HG03469 (cell line): Measurements from ENCODE around the gene NAXD.
"Not testable (repeated sequence)": the region's sequence is repeated elsewhere in the genome, so short reads cannot be mapped to it uniquely, and the experiment has no call there.

Source experiments
- ATAC-seq: cut with Tn5 transposase; IDR thresholded peaks from one replicate; pipeline ENCODE4 v1.9.1; 2021; ENCODE audit warnings: mild to moderate bottlenecking, moderate library complexity, moderate number of reproducible peaks; ENCODE audit not compliant: unreplicated experiment

The NAXD gene

DNA sequence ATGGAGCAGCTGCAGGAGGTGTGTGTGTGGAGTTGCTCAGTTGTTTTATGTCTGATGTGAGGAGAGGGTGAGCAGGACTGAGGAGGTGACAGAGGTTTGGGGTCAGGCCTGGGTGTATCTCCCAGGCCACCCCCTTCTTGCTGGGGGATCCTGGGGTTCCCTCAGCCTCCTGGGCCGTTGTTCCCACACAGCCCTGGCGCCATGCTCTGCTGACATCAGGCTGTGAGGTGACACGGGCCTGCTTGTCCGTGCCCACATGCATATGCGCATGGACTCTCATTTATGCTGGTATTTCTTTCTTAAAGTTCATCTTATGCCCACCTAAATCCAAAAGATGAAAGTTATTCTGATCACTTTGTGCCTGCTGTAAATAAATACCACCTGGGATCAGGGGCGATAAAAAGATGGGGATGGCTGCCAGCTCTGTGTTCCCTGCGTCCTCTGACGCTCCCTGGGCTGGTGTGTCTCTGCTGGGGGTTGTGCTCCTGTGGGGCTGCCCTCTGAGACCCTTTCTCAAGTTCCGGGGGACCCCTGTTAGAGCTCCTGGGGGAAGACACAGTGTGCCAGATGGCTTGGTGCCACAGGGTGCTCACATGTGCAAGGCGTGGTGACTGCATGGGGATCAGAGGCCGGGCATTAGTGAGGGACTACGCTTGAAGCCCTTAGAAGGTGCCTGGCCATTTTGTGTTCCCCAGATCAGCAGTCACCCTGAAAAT is 12.6 kb downstream of the NAXD start:
- ATAC-seq = no peak

DNA sequence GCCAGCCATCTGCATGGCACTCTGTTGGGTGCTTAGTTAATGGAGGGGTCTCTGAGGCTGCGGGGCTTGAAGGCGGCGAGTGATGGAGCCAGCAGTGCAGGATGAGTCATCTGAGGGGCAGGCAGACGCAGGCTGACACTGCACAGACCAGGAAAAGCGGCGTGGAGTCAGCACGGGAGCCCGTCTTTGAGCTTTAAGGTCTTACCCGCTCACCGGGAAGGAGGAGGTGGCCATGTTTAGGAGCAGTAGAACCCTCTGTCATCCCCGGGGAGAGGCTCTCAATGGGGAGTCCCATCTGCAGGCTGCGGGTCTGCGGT is 13.1 kb downstream of the NAXD start:
- ATAC-seq = no peak

DNA sequence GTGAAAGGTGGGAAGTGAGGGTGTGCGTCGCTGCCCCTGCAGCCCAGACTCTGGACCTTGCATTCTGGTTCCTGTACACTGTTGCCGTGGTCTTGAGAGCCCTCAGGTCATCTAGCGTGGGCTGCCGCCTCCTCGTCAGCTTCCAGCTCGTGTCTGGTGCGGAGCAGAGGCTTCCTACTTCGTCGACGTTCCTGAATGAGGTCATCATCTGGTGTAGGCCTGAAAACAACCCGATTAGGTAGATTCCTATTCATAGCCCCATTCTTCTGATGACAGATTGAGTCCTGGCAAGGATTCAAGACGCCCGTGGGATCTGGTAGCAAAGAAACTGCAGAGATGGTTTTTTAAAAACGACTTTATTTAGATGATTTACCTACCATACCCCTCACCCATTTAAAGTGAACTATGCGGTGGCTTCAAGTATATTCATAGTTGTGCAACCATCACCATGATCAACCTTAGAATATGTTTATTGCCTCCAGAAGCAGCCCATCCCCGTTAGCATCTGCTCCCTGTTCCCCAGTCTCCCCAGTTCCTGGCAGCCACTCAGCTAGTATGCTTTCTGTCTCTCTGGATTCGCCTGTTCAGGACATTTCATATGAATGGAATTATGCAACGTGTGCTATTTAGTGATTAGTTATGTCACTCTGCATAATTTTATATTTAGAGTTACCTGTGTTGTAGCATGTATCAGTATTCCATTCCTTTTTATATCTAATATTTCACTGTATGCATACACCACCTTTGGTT is 13.8 kb downstream of the NAXD start:
- no peak for ATAC-seq

DNA sequence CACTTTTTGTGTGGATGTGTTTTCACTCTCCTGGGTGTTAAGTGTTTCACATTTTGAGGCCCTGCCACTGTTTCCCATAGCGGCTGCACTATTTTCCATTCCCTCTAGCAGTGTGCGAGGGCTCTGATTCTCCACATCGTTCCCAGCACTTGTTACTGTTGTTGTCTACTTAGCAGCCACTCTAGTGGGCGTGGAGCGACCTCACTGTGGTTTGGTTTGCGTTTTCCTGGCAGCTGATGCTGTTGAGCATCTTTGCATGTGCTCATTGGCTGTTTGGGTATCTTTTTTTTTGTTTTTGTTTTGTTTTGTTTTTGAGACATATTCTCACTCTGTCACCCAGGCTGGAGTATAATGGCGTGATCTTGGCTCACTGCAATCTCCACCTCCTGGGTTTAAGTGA is 14.4 kb downstream of the NAXD start:
- no peak for ATAC-seq

DNA sequence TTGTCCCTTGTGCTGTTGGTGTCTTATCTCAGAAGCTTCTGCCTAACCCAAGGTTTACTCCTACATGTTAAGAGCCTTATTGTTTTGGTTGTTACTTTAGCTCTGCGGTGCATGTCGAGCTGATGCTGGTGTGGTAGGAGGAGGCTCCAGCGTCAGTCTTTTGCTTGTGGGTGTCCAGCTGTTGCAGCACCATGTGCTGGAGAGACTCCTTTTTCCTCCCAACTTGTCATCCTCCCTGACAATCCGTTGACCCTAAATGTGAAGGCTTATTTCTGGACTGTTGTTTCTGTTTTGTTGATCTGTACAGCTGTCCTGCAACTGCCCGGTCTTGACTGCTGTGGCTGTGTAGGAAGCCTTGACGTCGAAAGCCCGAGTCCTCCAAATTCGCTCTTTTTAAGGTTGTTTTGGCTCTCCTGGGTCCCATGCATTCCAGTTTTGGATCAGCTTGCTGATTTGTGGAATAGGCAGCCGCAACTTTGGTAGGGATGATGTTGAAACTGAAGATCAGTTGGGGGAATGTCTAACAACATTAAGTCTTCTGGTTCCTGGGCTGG is 15.3 kb downstream of the NAXD start:
- ATAC-seq = no peak

DNA sequence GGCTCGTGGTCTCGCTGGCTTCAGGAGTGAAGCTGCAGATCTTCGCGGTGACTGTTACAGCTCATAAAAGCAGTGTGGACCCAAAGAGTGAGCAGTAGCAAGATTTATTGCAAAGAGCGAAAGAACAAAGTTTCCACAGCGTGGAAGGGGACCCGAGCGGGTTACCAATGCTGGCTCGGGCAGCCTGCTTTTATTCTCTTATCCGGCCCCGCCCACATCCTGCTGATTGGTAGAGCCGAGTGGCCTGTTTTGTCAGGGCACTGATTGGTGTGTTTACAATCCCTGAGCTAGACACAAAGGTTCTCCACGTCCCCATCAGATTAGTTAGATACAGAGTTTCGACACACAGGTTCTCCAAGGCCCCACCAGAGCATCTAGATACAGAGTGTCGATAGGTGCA is 16.9 kb downstream of the NAXD start:
- ATAC-seq = not testable (repeated sequence)

DNA sequence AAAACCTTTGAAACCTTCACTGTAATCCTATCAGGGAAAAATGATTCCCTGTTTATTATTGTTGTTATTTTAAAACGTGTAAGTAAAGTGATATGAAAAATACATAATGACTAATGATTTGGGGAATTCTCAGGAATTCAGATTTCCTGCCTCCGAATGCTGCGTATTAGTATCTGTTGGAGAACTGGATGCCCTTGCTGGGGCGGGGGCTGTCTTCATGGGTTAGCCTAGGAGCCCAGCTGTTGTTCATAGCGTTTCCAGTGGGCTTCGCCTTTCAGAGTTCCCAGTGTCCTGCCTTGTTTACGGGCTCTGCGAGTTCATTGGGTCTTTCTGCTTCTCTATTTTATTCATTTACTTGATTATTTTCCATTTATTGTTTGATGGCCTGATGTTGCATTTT is 18.4 kb downstream of the NAXD start:
- no peak for ATAC-seq

DNA sequence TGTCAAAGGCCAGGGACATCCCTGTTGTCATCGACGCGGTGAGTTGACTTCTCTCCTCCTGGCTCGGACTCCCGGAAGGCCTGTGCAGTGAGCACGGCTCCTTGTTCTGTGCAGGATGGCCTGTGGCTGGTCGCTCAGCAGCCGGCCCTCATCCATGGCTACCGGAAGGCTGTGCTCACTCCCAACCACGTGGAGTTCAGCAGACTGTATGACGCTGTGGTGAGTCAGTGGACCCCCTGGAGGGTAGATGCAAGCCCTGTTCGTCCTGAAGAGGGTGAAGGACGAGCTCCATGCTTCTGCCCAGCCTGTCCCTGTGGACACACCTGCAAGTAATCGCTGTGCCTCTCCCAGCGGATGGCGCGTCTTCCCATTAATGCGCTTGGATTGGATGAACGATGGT is 19.2 kb downstream of the NAXD start:
- no peak for ATAC-seq

DNA sequence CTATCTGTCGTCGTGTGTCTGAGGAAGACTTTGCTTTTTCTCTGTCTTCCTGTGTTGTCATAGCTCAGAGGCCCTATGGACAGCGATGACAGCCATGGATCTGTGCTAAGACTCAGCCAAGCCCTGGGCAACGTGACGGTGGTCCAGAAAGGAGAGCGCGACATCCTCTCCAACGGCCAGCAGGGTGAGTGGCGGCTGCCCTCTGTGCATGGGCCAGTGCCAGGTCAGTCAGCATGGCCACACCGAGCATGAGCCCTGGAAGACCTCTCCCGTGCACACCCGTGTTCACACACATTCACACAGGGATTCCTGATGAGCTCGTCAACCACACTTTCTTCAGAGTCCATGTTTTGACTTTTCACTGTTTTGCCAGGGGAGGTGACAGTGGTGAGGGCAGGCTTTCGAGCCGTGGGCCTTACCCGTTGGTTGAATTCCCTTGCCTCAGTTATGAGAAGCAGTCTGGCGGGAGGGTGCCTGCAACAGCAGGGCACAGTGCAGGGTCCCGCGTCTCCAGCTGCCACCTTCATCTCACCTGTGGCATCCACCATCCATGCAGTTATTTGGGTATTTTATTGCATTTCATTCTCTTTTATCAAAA is 20.2 kb downstream of the NAXD start:
- ATAC-seq = no peak

DNA sequence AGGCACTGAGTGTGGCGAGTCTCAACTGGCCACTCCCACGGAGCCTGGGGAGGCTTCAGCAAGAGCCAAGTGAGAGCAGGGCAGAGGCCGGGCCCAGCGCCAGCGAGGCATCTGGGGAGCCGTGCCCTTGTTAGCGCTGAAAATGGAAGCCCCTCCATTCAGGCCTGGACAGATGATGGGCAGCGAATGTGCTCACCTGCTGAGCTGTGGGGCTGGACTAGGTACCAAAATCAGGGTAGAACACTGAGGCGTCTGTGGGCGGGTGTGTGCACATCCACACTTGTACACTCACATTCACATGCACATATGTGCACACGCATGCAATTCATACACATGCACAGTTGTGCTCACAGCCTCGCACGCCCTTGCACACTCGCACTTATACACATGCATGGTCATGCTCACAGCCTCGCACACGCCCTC is 20.7 kb downstream of the NAXD start:
- no peak for ATAC-seq

DNA sequence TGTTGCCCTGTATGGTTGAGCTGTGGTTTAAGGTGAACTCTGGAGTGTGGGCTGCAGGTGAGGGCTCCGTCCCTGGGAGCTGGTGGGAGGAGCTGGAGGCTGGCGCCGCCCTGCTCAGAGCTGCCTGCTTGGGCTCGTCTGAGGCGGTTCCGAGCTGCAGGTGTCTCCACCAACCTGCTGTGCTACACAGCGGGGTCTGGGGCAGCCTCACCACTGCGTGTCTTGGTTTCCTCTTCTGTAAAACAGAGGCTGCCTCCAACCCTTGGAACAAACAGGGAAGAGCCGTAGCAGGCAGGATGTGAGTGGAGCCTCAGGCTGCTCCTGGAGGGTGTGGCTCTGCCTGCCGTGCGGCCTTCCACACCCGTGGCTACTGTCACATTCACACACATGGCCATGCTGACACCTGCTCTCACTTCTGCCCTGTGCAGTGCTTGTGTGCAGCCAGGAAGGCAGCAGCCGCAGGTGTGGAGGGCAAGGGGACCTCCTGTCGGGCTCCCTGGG is 21.4 kb downstream of the NAXD start:
- ATAC-seq = no peak

DNA sequence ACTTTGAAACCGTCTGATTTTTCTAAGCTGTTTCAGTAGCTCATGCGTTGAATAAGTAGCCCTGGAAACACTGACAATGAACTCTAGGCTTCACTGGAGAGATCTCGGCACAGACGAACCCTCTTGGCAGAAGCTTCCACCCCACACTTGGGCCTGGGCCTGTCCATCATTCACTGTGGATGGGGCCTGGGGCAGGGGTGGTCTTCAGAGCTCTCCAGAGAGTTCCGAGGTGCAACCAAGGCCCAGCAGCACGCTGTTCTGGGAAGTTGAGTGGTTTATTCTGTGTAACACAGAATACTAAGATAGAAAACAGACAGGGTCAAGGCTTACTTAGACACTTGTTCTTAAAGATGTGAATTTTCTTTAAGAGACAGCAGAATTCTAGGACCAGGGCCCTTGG is 21.9 kb downstream of the NAXD start:
- no peak for ATAC-seq

DNA sequence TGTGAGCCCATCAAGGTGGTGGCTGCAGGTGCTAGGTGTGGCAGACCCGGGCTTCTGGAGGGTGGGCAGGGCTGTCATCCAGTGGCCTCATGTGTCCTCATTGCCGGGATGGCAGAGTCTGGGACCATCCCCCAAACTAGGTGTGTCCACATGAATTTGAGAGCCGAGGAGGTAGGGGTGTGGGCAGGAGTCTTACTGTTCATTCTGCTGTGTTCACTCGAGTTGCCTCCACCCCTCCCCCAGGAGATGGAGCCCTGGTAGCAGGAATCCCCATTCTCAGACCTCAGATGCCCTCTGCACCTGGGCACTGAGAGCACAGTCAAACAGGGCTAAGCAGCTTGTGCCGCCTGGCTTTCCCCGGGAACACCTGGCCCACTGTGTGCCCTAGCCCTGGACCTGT is 22.4 kb downstream of the NAXD start:
- no peak for ATAC-seq

DNA sequence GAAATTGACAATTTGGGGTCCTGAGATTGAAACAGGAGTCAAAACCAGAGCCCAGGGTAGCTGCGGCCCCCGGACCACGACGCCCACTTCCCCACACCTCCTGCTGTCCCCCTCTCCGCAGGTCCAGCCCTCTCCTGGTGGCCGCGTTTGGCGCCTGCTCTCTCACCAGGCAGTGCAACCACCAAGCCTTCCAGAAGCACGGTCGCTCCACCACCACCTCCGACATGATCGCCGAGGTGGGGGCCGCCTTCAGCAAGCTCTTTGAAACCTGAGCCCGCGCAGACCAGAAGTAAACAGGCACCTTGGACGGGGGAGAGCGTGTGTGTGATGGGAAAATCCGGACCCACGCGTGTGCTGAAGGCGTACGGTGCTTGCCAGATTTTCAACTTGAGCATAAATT is 22.9 kb downstream of the NAXD start:
- ATAC-seq = no peak

DNA sequence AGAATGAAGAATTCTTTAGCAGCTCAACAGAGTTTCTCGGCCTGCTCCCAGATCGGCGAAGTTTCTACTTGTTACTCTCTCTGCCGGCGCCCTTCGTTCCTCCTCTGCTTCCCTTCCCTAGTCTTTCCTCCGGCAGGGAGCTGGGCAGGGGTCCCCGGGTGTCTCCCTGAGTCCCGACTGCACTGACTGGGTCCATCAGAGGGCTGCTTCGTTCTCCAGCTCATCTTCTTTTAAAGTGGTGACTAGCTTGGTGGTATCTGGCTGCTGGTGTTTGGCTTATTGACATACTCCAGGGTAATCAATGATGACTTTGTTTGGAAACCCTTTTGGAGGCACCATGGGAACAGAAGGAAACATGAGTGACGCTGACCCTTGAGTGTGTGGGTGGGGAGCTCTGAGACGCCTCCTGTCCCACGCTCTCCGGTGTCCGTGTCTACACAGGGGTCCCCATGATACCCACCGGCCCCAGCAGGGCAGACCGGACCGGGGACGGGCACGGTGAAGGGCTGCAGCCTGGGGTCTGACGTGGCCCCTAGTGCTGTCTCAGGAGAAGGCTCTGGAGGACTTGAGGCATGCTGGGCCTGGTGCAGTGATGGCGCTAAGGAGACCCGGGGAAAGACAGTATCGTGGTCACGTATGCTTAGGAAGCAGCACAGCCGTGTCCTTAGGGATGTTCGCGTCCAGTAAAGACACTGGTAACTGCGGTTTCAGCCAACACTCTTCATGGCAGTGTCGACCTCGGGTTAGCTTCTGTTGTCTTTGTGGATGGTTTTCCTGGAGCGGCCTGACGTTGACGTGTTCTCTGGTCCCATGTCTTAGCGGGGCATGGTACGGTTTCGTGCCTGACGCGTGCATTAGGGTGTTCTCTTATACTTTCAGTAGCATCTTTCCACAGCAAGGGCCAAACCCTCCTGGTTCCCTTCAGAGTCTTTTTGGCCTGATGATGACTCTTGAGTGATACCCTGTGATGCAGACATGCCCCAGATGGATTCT is 23.8 kb downstream of the NAXD start:
- no peak for ATAC-seq

DNA sequence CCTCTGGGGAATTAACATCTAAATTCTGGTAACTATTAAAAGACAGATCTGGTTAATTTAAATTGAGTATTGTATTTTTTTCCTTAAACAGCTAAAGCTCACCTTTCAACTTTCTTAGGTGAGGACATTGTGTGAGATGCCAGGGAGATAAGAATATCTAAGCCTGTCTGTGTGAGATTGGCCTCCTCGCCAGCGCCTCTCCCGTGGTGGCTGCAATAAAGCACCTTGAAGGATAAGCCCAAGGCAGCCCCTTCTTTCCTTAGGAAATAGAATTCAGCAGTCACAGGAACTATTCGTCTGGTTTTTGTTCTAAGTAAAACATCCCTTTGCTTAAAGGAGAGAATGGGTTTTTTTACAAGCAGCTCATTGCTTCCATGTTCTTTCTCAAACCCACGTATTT is 24.6 kb downstream of the NAXD start:
- no peak for ATAC-seq

DNA sequence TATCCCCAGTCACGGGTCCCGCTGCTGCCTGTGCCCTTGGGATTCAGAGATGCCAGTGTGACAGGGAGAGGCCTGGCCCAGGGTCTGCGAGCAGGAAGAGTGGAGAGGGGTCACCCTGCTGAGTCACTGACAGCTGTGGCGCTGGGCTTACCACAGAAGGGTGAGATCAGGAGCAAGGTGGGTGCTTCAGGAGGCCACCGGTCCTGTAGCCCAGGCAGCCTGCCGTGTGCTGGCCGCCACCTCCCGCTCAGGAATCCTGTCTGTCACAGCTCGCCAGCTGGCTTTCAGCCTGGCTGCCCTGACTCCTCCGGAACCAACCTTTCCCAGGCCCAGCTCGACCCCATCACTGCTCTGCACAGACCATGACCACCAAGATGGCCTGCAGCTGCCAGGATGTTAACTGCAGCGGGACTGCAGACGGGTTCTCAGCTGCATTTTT is 25.3 kb downstream of the NAXD start:
- ATAC-seq = no peak

DNA sequence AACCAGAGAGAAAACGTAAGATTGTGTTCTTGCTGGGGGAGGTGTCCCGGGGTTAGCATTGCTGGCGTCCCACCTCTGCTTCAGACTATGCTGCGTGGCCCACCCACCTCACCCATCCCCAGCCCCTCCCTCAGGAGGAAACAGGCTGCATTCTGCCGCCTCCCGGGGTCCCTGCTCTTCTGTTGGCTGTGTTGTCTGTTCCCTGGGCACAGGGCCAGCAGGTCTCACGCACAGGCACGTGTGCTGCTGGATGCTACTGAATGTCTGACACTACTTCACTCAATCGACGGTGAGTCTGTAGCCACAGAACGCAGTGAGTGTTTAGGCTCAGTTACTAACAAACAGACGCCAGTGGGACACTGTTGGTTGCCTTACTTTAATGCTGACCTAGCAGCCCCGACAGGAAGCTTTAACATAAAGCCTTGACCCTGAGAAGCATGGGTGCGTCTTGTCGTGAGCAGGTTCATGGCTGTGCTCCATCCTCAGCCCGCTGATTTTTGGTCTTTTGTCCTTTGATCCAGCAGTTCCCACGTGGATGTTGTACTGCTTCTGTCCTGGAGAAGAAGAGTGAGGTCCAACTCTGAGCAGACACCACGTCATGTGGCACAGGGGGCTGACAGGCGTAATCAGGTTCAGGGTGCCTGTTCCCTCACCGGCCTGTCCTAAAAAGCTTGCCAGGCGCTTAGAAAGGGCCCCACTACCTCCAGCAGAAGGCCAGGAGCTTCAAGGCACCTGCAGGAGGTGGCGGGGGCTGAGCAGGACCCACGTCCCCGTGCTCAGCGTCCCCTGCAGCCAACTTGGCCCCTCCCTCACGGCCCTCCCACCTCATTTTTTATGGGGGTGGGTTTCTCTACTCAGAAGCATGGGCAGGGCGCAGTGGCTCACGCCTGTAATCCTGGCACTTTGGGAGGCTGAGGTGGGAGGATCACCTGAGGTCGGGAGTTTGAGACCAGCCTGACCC is 26.0 kb downstream of the NAXD start:
- ATAC-seq = no peak

DNA sequence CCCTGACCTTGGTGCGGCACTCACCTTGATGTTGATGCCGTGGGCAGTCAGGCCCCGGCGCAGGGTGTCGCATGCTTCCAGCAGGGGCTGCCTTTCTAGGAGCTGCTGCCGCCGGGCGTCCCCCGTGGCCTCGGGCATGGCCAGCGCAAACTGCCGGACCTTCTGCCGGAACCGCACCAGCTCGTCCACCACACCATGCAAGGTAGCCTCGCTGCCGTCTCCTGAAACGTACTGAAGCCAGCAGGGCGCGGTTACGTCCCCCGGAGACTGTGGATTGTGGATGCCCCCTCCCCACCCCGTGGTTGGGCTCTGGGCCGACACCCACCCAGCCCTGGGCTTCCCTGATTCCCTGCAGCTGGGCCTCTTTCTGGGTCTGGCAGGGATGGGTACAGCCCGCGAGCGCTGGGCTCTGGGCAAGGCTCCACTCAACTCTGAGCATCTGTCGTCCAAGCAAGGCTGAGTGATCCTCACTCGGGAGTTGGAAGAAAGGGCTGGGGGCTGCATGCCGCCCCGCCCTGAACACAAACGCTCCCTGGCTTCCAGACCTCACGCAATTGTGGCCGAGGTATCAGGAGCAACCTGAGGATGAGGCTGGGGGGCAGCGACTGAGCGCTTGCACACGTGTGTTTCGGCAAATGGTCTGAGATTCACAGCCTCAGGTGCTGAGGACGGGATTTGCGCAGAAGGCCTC is 27.1 kb downstream of the NAXD start:
- no peak for ATAC-seq
